Fibroblast of lung (primary cell): ENCODE data around the gene GPC2. TPM values are rescaled to one million over a fixed set of nuclear protein-coding genes. Genes with fewer than 3 reads are reported as not detected.
A peak's percentile ranks its signal among the peaks of the same experiment; 100 is the strongest.

Experiments
- DNase-seq, 2 donors: peaks; one replicate each; pipeline versions ENCODE4 v3.0.0 to v3.0.0-alpha.2; 2010; ENCODE audit warnings: low read depth in 2 of 2
- H2AFZ ChIP-seq: 2 replicates; pipeline ENCODE4 v1.5.1; 2012; ENCODE audit warnings: low read length, control low read depth, inconsistent platforms
- H3K27ac ChIP-seq: 2 replicates; pipeline ENCODE4 v1.5.1; 2011; ENCODE audit warnings: low read length, control low read depth; ENCODE audit not compliant: insufficient read depth
- H3K27me3 ChIP-seq: 2 replicates; pipeline ENCODE4 v1.5.1; 2011; ENCODE audit warnings: mild to moderate bottlenecking, low read length; ENCODE audit not compliant: control insufficient read depth, insufficient read depth
- H3K36me3 ChIP-seq: 2 replicates; pipeline ENCODE4 v1.5.1; 2011; ENCODE audit warnings: low read length; ENCODE audit not compliant: control insufficient read depth, insufficient read depth
- H3K4me1 ChIP-seq: 2 replicates; pipeline ENCODE4 v1.5.1; 2011; ENCODE audit warnings: low read length; ENCODE audit not compliant: control insufficient read depth, insufficient read depth; ENCODE audit errors: extremely low read depth
- H3K4me2 ChIP-seq: 2 replicates; pipeline ENCODE4 v1.5.1; 2011; ENCODE audit warnings: low read length, control low read depth; ENCODE audit not compliant: insufficient read depth; ENCODE audit errors: extremely low read depth
- H3K4me3 ChIP-seq, 4 experiments: fragments of 200-600 bp in 1 of 4; sonication (generic) in 1 of 4; replicated peaks in 1 of 4; 2 replicates each; pipeline ENCODE4 v1.5.1; 2011 to 2016; ENCODE audit warnings: low read length in 4 of 4, low read depth in 3 of 4, mild to moderate bottlenecking in 3 of 4, control low read depth in 2 of 4, inconsistent platforms in 1 of 4, mixed read lengths in 1 of 4; ENCODE audit not compliant: insufficient read depth in 1 of 4; ENCODE audit errors: control extremely low read depth in 1 of 4
- H3K79me2 ChIP-seq: 2 replicates; pipeline ENCODE4 v1.5.1; 2012; ENCODE audit warnings: mild to moderate bottlenecking, low read length, inconsistent platforms; ENCODE audit not compliant: control insufficient read depth, insufficient read depth
- H3K9ac ChIP-seq: 2 replicates; pipeline ENCODE4 v1.5.1; 2011; ENCODE audit warnings: mild to moderate bottlenecking, low read length, control low read depth; ENCODE audit not compliant: insufficient read depth
- H3K9me3 ChIP-seq: 2 replicates; pipeline ENCODE4 v1.5.1; 2012; ENCODE audit warnings: low read depth, low read length; ENCODE audit not compliant: control insufficient read depth, insufficient read depth
- H4K20me1 ChIP-seq: 2 replicates; pipeline ENCODE4 v1.5.1; 2011; ENCODE audit warnings: low read length; ENCODE audit not compliant: control insufficient read depth, insufficient read depth; ENCODE audit errors: extremely low read depth
- CTCF ChIP-seq, 2 donors: IDR thresholded peaks in 1 of 2; conservative IDR thresholded peaks in 1 of 2; 1 replicate in 1 of 2; 2 replicates in 1 of 2; pipeline ENCODE4 v1.5.1; 2011 to 2012; ENCODE audit warnings: low read length in 2 of 2, control low read depth in 1 of 2, inconsistent platforms in 1 of 2, low read depth in 1 of 2, mild to moderate bottlenecking in 1 of 2
- EZH2 ChIP-seq: IDR thresholded peaks from 2 replicates; pipeline ENCODE4 v1.5.1; 2012; ENCODE audit warnings: low read length, control low read depth, mild to moderate bottlenecking; ENCODE audit errors: missing control alignments
- polyA plus RNA-seq, 2 donors: library from polyadenylated mRNA; depleted of rRNA in 1 of 2; stranded (reverse) in 1 of 2; unstranded in 1 of 2; fragments of >200 nt; gene quantifications; 2 replicates each; pipeline ENCODE4 v1.2.1, GENCODE V29; 2011 to 2012; ENCODE audit warnings: missing spikeins in 1 of 2
- total RNA-seq: library from RNA; depleted of rRNA; stranded (reverse); fragments of >200 nt; gene quantifications from 2 replicates; pipeline ENCODE4 v1.2.1, GENCODE V29; 2014

GPC2 gene
- total and polyA plus RNA-seq, 2 donors (not counting 1 experiment from before 2014, with no cell fraction given) = 0.35 to 2.3 TPM

- no peak overlapping the region for H3K4me3 ChIP-seq
- H4K20me1 ChIP-seq = no peaks in the 10 kb centered on the region
- no peaks in the 10 kb centered on the region for H3K27me3 ChIP-seq
- TF ChIP-seq CTCF (conservative IDR thresholded peaks at IDR 0.05 in 1 of 2, IDR thresholded peaks at IDR 0.05 in 1 of 2; ENCODE audit: low read depth in 1 of 2, low read length in 2 of 2) (no peak), EZH2 (no peak)
- DNase-seq = no peak
- H3K4me1 ChIP-seq = peaks cover 3% of the 10 kb centered on the region
- H3K9me3 ChIP-seq = no peaks in the 10 kb centered on the region
- H2AFZ ChIP-seq = no peak overlapping the region
- no peaks in the 10 kb centered on the region for H3K79me2 ChIP-seq
- H3K4me2 ChIP-seq = no peak overlapping the region
- peaks cover 3% of the 10 kb centered on the region for H3K36me3 ChIP-seq
- no peak overlapping the region for H3K9ac ChIP-seq
- H3K27ac ChIP-seq = no peak overlapping the region
Measured at GRCh38 chr7:100128637-100128963, 48.6 kb downstream of the GPC2 start.

DNA sequence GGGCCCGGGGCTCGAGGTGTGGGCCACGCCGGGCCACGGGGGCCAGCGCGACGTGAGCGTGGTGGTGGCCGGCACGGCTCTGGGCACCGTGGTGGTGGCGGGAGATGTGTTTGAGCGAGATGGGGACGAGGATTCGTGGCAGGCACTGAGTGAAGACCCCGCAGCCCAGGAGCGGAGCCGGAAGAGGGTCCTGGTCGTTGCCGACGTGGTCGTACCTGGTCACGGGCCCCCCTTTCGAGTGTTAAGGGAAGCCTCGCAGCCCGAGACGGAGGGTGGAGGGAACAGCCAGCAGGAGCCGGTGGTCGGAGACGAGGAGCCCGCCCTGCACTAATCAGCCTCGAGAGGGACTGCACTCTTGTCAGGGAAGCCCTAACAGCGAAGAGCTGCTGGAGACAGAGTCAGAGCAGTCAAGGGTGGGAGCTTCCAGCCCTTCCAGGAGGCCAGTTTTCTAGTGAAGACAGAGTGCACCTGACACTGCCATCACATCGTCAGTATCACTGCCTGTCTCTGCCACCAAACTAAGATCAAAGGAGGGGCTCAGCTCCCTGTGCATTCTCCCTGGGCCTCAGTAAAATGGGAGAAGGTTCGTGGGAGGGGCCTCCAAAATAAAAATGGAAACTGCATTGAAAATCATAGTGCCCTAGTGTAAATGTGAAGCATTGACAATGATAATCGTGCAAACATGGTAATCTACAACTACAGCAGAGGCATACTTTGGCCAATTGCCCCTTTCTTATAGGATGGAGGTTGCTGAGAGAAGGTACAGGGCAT, 49.1 kb downstream of the GPC2 start:
- no peaks in the 10 kb centered on the region for H3K79me2 ChIP-seq
- H3K27ac ChIP-seq = peak overlapping the region; percentile 95
- H3K4me2 ChIP-seq = peak overlapping the region; percentile 86
- no peaks in the 10 kb centered on the region for H3K27me3 ChIP-seq
- H3K4me3 ChIP-seq = peak overlapping the region; percentile 43 to 95 (median 78)
- no peaks in the 10 kb centered on the region for H3K9me3 ChIP-seq
- DNase-seq = no peak
- TF ChIP-seq EZH2 = no peak
- peak overlapping the region; percentile 92 for H3K9ac ChIP-seq
- H4K20me1 ChIP-seq = no peaks in the 10 kb centered on the region
- peaks cover 3% of the 10 kb centered on the region for H3K36me3 ChIP-seq
- H3K4me1 ChIP-seq = peaks cover 3% of the 10 kb centered on the region
- H2AFZ ChIP-seq = peak overlapping the region; percentile 86

GRCh38 chr7:100126931-100127865, 50.0 kb downstream of the GPC2 start, which contains the start of gene MBLAC1:
Gene MBLAC1, plus strand, starts transcription at chr7:100126967. Its CDS starts 429 bp downstream, at chr7:100127396.
- no peaks in the 10 kb centered on the region for H3K79me2 ChIP-seq
- H3K36me3 ChIP-seq = peaks cover 3% of the 10 kb centered on the region
- H3K4me1 ChIP-seq = peaks cover 3% of the 10 kb centered on the region
- no peaks in the 10 kb centered on the region for H3K27me3 ChIP-seq
- peak within 1 kb of the TSS; percentile 95 for H3K27ac ChIP-seq
- peak; percentile 90 to 95 for DNase-seq
- H3K4me2 ChIP-seq = peak within 1 kb of the TSS; percentile 90
- peak within 1 kb of the TSS; percentile 96 for H2AFZ ChIP-seq
- H3K9ac ChIP-seq = peak within 1 kb of the TSS; percentile 92
- H3K9me3 ChIP-seq = no peaks in the 10 kb centered on the region
- H3K4me3 ChIP-seq = peak within 1 kb of the TSS; percentile 71 to 95 (median 89)
- H4K20me1 ChIP-seq = no peaks in the 10 kb centered on the region
- no peak for TF ChIP-seq EZH2
- TF ChIP-seq CTCF (conservative IDR thresholded peaks at IDR 0.05 in 1 of 2, IDR thresholded peaks at IDR 0.05 in 1 of 2; ENCODE audit: low read depth in 1 of 2, low read length in 2 of 2) = no peak
